Mesendoderm (in vitro differentiated cells): ENCODE results near the gene CRISPLD2.
"Not testable (repeated sequence)": the region's sequence is repeated elsewhere in the genome, so short reads cannot be mapped to it uniquely, and the experiment has no call there.

ENCODE experiments used
- DNase-seq: peaks from one replicate; pipeline ENCODE4 v3.0.0; 2013
- H2AK5ac ChIP-seq: 2 replicates; pipeline ENCODE4 v1.6.1; 2013; ENCODE audit warnings: low read length, inconsistent platforms
- H2BK120ac ChIP-seq: 2 replicates; pipeline ENCODE4 v1.6.1; 2013; ENCODE audit warnings: low read depth, mild to moderate bottlenecking, low read length, moderate library complexity, mixed read lengths
- H2BK15ac ChIP-seq: replicated peaks from 2 replicates; pipeline ENCODE4 v1.6.1; 2013; ENCODE audit warnings: low read depth, mild to moderate bottlenecking, moderate library complexity
- H2BK5ac ChIP-seq: 2 replicates; pipeline ENCODE4 v1.6.1; 2013; ENCODE audit warnings: low read length, inconsistent platforms
- H3K18ac ChIP-seq: 2 replicates; pipeline ENCODE4 v1.6.1; 2013; ENCODE audit warnings: mild to moderate bottlenecking, low read length, mixed read lengths
- H3K23ac ChIP-seq: one replicate; pipeline ENCODE4 v1.6.1; 2013; ENCODE audit warnings: low read length
- H3K27ac ChIP-seq: 2 replicates; pipeline ENCODE4 v1.5.1; 2013; ENCODE audit warnings: low read depth, mild to moderate bottlenecking, inconsistent platforms, low read length, moderate library complexity
- H3K27me3 ChIP-seq: 2 replicates; pipeline ENCODE4 v1.6.1; 2013; ENCODE audit warnings: low read length, control low read depth, mild to moderate bottlenecking, inconsistent platforms; ENCODE audit not compliant: insufficient read depth, poor library complexity
- H3K36me3 ChIP-seq: 2 replicates; pipeline ENCODE4 v1.6.1; 2013; ENCODE audit warnings: low read length, inconsistent platforms; ENCODE audit not compliant: control insufficient read depth, insufficient read depth
- H3K4ac ChIP-seq: one replicate; pipeline ENCODE4 v1.6.1; 2013; ENCODE audit warnings: low read depth, mild to moderate bottlenecking, low read length, moderate library complexity
- H3K4me1 ChIP-seq: 2 replicates; pipeline ENCODE4 v1.6.1; 2013; ENCODE audit warnings: low read depth, low read length, inconsistent platforms; ENCODE audit not compliant: control insufficient read depth
- H3K4me2 ChIP-seq: 2 replicates; pipeline ENCODE4 v1.6.1; 2013; ENCODE audit warnings: low read length
- H3K4me3 ChIP-seq: 2 replicates; pipeline ENCODE4 v1.5.1; 2013; ENCODE audit warnings: mild to moderate bottlenecking, low read length
- H3K56ac ChIP-seq: one replicate; pipeline ENCODE4 v1.6.1; 2013; ENCODE audit warnings: low read length
- H3K79me1 ChIP-seq: 2 replicates; pipeline ENCODE4 v1.6.1; 2013; ENCODE audit warnings: low read length, inconsistent platforms
- H3K79me2 ChIP-seq: 2 replicates; pipeline ENCODE4 v1.6.1; 2013; ENCODE audit warnings: mild to moderate bottlenecking, low read length; ENCODE audit not compliant: control insufficient read depth, insufficient read depth
- H3K9ac ChIP-seq: 2 replicates; pipeline ENCODE4 v1.6.1; 2013; ENCODE audit warnings: low read length, inconsistent platforms
- H4K5ac ChIP-seq: one replicate; pipeline ENCODE4 v1.6.1; 2013; ENCODE audit warnings: low read length
- H4K8ac ChIP-seq: one replicate; pipeline ENCODE4 v1.6.1; 2013; ENCODE audit warnings: low read depth, mild to moderate bottlenecking, control low read depth, low read length, moderate library complexity
- WGBS: extraction: QIAGEN DNeasy Blood & Tissue Kit; methylation state at CpG from one replicate; pipeline ENCODE4 v1.1.7; 2013; ENCODE audit warnings: low lambda C conversion rate, missing lambda C conversion rate; ENCODE audit not compliant: insufficient coverage; ENCODE audit errors: extremely low coverage; 5-methylcytosine and 5-hydroxymethylcytosine counted together

CRISPLD2 gene

DNA sequence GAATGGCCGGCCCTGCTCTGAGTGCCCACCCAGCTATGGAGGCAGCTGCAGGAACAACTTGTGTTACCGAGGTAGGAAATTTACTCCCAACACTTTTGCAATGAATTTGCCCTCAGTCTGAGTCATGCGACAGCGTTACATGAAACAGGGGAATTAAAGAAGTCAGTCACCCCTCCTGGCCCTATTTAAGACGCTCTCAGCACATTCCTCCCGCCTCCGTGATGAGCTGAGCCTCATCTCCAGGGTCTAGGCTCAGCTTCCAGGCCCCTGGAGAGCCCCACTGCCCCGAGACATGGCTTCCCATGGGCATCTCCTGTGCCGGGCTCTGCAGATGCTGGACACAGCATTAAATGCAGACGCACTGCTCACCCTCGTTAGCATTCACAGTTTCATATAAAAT lies 35.0 kb downstream of the CRISPLD2 start:
- WGBS: no CpG with 5 or more reads among the region's 11 CpGs
- no peaks in the 10 kb centered on the region for H3K36me3 ChIP-seq

DNA sequence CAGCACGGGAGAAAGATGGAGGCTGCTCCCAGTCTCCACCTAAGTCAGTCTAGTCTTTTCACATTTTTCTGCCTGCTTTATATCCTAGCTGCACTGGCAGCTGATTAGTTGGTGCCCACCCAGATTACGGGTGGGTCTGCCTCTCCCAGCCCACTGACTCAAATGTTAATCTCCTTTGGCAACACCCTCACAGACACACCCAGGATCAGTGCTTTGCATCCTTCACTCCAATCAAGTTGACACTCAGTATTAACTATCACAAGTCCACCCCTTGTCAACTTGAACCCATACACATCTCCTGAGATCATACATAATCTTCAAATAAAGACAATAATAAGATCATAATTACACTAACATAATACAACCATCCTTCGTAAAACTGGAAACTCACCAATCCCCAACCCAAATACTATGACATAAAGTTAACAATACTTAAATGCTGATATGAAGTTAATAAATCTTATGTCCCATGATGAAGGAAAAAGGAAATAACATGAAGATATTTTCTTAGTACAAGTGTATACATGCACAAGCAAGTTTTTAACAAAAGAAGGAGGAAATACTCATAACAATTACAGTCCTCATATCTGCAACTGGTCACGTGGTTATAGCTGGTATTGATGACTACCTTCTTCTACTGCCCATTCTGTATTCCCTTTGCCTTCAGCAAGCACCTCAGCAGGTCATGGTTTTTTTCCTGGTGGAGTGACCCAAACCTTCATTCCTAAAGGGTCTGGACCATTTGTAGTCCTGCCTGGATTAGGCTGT lies 35.8 kb downstream of the CRISPLD2 start:
- not testable (repeated sequence) for H3K79me1 ChIP-seq, H3K79me2 ChIP-seq, H3K27ac ChIP-seq, H3K36me3 ChIP-seq, H3K4ac ChIP-seq, H3K4me2 ChIP-seq, H3K9ac ChIP-seq, H2BK5ac ChIP-seq, H3K4me3 ChIP-seq, H3K56ac ChIP-seq, H4K8ac ChIP-seq, H2BK120ac ChIP-seq, H4K5ac ChIP-seq, H3K18ac ChIP-seq, H2BK15ac ChIP-seq, H3K23ac ChIP-seq, H3K4me1 ChIP-seq, DNase-seq, H3K27me3 ChIP-seq, H2AK5ac ChIP-seq
- WGBS: 100% methylated on average over 1 of the region's 4 CpGs

More for the DNA sequence above, 35.0 kb downstream of the CRISPLD2 start:
- Histone ChIP-seq H3K27ac (no peak overlapping the region), H2BK15ac (no peak overlapping the region), H2BK120ac (no peak overlapping the region), H4K5ac (no peak overlapping the region), H3K9ac (no peak overlapping the region), H3K56ac (no peak overlapping the region), H2AK5ac (no peak overlapping the region), H3K4me3 (no peak overlapping the region), H3K18ac (no peak overlapping the region), H3K4me2 (no peak overlapping the region), H3K4me1 (no peaks in the 10 kb centered on the region), H3K4ac (no peak overlapping the region), H3K79me2 (no peaks in the 10 kb centered on the region), H3K23ac (no peak overlapping the region), H2BK5ac (no peak overlapping the region), H3K27me3 (no peaks in the 10 kb centered on the region), H3K79me1 (no peaks in the 10 kb centered on the region), H4K8ac (no peak overlapping the region)
- DNase-seq: no peak

DNA sequence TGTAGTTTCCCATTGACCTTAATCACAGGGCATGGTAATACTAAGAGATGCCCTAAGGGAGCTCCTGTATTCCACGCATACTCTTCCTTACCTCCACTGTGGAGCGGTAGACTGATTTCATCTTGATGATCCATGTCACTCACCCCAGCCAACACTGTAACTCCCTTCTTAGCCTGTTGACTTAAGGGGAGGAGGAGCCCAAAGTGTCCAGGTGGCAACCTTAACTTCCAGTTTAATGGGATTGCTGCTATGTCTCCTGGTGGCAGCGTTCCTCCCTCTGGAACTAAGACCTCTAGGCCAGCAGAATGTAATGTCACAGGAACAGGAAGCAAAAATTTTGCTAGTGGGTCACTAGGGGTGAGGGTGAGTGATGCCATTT lies 36.4 kb downstream of the CRISPLD2 start:
- H4K8ac ChIP-seq, H2BK5ac ChIP-seq, H3K4me1 ChIP-seq, H3K27me3 ChIP-seq, H3K4me2 ChIP-seq, DNase-seq, H2AK5ac ChIP-seq, H2BK120ac ChIP-seq, H3K4me3 ChIP-seq, H3K56ac ChIP-seq, H3K23ac ChIP-seq, H4K5ac ChIP-seq, H3K79me1 ChIP-seq, H3K9ac ChIP-seq, H3K4ac ChIP-seq, H3K36me3 ChIP-seq, H3K18ac ChIP-seq, H3K79me2 ChIP-seq, H3K27ac ChIP-seq, H2BK15ac ChIP-seq: not testable (repeated sequence)
- WGBS: no CpG with 5 or more reads among the region's 3 CpGs

DNA sequence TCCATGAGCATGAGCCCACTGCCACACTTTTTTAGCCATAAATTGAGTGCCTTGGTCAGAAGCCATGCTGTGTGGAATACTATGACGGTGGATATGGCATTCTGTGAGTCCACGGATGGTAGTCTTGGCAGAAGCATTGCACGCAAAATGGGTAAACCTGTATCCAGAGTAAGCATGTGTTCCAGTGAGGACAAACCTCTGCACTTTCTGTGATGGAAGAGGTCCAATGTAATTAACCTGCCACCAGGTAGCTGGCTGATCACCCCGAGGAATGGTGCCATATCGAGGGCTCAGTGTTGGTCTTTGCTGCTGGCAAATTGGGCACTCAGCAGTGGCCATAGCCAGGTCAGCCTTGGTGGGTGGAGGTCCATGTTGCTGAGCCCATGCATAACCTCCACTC lies 37.0 kb downstream of the CRISPLD2 start:
- not testable (repeated sequence) for H2AK5ac ChIP-seq, H3K27me3 ChIP-seq, H3K27ac ChIP-seq, H3K79me1 ChIP-seq, H3K9ac ChIP-seq, DNase-seq, H4K5ac ChIP-seq, H3K4me2 ChIP-seq, H3K56ac ChIP-seq, H2BK5ac ChIP-seq, H3K4ac ChIP-seq, H3K36me3 ChIP-seq, H3K18ac ChIP-seq, H4K8ac ChIP-seq, H3K23ac ChIP-seq, H3K4me3 ChIP-seq, H2BK120ac ChIP-seq, H3K4me1 ChIP-seq, H3K79me2 ChIP-seq, H2BK15ac ChIP-seq
- WGBS: no CpG with 5 or more reads among the region's 5 CpGs

DNA sequence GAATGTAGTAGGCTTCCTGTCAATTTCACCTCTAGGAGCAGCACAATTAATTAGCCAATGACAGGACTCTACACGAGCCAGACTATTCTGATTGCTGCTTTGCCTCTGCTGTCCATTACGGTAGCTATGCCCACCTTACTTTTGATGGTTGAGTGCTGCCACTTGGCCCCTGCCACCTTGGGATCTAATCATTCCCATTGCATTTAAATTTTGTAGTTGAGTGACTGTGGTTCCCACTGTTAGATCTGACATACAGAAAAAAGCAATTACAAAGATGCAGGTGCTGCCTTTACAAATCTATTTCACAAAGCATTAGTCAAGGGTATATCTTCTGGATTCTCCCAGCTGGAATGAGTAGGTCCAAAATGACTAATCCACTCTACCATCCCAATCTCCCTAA lies 39.9 kb downstream of the CRISPLD2 start:
- no peak overlapping the region for H3K23ac ChIP-seq
- H3K36me3 ChIP-seq: no peaks in the 10 kb centered on the region
- no peaks in the 10 kb centered on the region for H3K79me1 ChIP-seq
- H3K56ac ChIP-seq: no peak overlapping the region
- no CpG with 5 or more reads among the region's 2 CpGs for WGBS
- no peak overlapping the region for H2BK15ac ChIP-seq
- H3K4me1 ChIP-seq: no peaks in the 10 kb centered on the region
- H3K27ac ChIP-seq: no peak overlapping the region
- no peak overlapping the region for H3K18ac ChIP-seq
- H2AK5ac ChIP-seq: no peak overlapping the region
- H4K8ac ChIP-seq: no peak overlapping the region
- DNase-seq: no peak
- H3K4me3 ChIP-seq: no peak overlapping the region
- H3K27me3 ChIP-seq: no peaks in the 10 kb centered on the region
- H2BK120ac ChIP-seq: no peak overlapping the region
- H3K79me2 ChIP-seq: no peaks in the 10 kb centered on the region
- no peak overlapping the region for H2BK5ac ChIP-seq
- no peak overlapping the region for H3K4ac ChIP-seq
- H3K4me2 ChIP-seq: no peak overlapping the region
- no peak overlapping the region for H4K5ac ChIP-seq
- H3K9ac ChIP-seq: no peak overlapping the region

DNA sequence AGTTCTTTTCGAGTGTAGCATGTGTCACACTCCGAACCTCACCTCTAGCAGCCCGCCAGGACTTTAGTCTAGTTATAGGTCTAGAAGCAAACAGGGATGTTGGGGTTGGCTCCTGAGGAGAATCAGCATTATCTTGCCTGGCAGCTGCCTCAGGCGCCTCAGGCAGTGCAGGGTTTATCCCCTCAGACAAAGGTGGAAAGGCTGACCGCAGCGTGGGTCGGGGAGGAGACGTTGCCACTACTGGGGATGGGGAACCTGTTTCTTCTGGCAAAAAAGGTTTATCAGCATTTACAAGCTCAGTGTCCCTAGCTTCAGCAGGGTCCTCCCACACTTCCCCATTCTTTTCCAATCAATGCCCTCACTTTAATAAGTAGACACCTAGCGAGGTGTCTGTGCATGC lies 40.6 kb downstream of the CRISPLD2 start:
- Histone ChIP-seq H3K27ac (no peak overlapping the region), H4K5ac (no peak overlapping the region), H3K4me1 (no peaks in the 10 kb centered on the region), H2BK15ac (no peak overlapping the region), H3K4ac (no peak overlapping the region), H2BK5ac (no peak overlapping the region), H3K79me1 (no peaks in the 10 kb centered on the region), H3K36me3 (no peaks in the 10 kb centered on the region), H3K4me2 (no peak overlapping the region), H3K27me3 (no peaks in the 10 kb centered on the region), H3K79me2 (no peaks in the 10 kb centered on the region), H4K8ac (no peak overlapping the region), H3K56ac (no peak overlapping the region), H3K9ac (no peak overlapping the region), H2BK120ac (no peak overlapping the region), H3K18ac (no peak overlapping the region), H3K23ac (no peak overlapping the region), H3K4me3 (no peak overlapping the region), H2AK5ac (no peak overlapping the region)
- DNase-seq: no peak
- no CpG with 5 or more reads among the region's 9 CpGs for WGBS
